ENCODE measurements around the gene EIF1B.

DNA sequence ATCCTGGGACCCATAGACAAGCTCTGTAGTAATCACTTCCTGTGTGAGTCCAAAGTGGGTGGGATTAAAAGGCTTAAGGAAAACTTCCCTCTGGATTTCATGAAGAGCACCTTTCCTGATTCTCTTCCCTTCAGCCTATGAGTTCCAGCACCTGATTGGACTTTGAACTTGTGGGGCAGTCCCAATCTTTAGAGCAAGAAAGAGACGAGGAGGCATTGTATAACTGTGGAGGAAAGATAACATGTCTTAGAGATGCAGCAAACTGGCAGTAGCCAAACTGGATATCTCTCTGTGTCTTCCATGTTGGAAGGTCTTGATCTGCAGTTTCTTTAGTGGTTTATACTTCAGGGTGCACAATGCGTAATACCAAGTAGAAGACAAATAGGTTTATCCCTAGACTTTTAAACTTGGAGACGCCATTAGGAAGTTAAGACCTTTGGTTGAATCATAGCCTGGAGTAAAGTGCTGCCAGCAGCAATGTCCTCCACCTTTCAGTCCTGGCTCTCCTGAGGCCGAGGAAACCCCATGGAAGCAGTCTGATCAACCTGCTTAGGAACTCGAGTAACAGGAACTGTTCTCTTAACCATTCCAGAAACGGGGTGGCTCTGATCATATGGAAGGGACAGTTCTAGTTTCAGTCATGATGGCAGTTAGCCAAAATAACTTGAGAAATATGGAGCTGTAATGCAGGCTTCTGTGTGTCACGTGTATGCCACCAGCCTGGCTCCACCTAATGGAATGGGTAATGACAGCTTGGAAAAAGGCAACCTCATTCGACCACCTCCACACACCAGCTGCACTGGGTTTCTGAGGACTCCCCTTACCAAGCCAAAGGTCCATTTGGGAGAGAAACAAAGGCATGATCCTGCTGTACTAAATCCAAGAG lies 4.7 kb downstream of the EIF1B start:
- TF ChIP-seq YY1 (IDR thresholded peaks at IDR 0.05; ENCODE audit: extremely low read depth, insufficient replicate concordance, low read depth, low read length), result no peak
- TF ChIP-seq, protein P1, sequence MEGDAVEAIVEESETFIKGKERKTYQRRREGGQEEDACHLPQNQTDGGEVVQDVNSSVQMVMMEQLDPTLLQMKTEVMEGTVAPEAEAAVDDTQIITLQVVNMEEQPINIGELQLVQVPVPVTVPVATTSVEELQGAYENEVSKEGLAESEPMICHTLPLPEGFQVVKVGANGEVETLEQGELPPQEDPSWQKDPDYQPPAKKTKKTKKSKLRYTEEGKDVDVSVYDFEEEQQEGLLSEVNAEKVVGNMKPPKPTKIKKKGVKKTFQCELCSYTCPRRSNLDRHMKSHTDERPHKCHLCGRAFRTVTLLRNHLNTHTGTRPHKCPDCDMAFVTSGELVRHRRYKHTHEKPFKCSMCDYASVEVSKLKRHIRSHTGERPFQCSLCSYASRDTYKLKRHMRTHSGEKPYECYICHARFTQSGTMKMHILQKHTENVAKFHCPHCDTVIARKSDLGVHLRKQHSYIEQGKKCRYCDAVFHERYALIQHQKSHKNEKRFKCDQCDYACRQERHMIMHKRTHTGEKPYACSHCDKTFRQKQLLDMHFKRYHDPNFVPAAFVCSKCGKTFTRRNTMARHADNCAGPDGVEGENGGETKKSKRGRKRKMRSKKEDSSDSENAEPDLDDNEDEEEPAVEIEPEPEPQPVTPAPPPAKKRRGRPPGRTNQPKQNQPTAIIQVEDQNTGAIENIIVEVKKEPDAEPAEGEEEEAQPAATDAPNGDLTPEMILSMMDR (IDR thresholded peaks at IDR 0.05 in 2 of 3, conservative IDR thresholded peaks at IDR 0.05 in 1 of 3; ENCODE audit: borderline replicate concordance in 1 of 3, insufficient read depth in 1 of 3, low read depth in 2 of 3, low read length in 2 of 3), result no peak
- no peak for TF ChIP-seq POLR2A (IDR thresholded peaks at IDR 0.05; ENCODE audit: borderline replicate concordance, extremely low read depth, insufficient read depth, insufficient read length)
- TF ChIP-seq JUND (IDR thresholded peaks at IDR 0.05), result no peak
- TF ChIP-seq POLR2AphosphoS5 (IDR thresholded peaks at IDR 0.05; ENCODE audit: low read depth, low read length), result no peak
- TF ChIP-seq ZFX (IDR thresholded peaks at IDR 0.05), result no peak
- no peak for TF ChIP-seq CEBPB (IDR thresholded peaks at IDR 0.05; ENCODE audit: low read depth)
- no peak for TF ChIP-seq ELF1 (IDR thresholded peaks at IDR 0.05; ENCODE audit: borderline replicate concordance, low read depth)
- TF ChIP-seq, protein P2, sequence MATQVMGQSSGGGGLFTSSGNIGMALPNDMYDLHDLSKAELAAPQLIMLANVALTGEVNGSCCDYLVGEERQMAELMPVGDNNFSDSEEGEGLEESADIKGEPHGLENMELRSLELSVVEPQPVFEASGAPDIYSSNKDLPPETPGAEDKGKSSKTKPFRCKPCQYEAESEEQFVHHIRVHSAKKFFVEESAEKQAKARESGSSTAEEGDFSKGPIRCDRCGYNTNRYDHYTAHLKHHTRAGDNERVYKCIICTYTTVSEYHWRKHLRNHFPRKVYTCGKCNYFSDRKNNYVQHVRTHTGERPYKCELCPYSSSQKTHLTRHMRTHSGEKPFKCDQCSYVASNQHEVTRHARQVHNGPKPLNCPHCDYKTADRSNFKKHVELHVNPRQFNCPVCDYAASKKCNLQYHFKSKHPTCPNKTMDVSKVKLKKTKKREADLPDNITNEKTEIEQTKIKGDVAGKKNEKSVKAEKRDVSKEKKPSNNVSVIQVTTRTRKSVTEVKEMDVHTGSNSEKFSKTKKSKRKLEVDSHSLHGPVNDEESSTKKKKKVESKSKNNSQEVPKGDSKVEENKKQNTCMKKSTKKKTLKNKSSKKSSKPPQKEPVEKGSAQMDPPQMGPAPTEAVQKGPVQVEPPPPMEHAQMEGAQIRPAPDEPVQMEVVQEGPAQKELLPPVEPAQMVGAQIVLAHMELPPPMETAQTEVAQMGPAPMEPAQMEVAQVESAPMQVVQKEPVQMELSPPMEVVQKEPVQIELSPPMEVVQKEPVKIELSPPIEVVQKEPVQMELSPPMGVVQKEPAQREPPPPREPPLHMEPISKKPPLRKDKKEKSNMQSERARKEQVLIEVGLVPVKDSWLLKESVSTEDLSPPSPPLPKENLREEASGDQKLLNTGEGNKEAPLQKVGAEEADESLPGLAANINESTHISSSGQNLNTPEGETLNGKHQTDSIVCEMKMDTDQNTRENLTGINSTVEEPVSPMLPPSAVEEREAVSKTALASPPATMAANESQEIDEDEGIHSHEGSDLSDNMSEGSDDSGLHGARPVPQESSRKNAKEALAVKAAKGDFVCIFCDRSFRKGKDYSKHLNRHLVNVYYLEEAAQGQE (IDR thresholded peaks at IDR 0.05; ENCODE audit: low read depth), result no peak
- TF ChIP-seq EZH2phosphoT487 (IDR thresholded peaks at IDR 0.05; ENCODE audit: borderline replicate concordance), result no peak
- no peak for TF ChIP-seq EZH2 (IDR thresholded peaks at IDR 0.05)
- no peak for TF ChIP-seq SP1 (IDR thresholded peaks at IDR 0.05; ENCODE audit: low read depth)
- no peak for TF ChIP-seq TCF7L2 (IDR thresholded peaks at IDR 0.05; ENCODE audit: borderline replicate concordance, extremely low read depth, insufficient read depth, insufficient read length)
